ENCODE data around the gene CD99L2. TPM values are rescaled to one million over a fixed set of nuclear protein-coding genes. Genes with fewer than 3 reads are reported as not detected.

The CD99L2 gene
- total RNA-seq, 2 experiments from 2014 or later, result 5.9 to 12.3 TPM

DNA sequence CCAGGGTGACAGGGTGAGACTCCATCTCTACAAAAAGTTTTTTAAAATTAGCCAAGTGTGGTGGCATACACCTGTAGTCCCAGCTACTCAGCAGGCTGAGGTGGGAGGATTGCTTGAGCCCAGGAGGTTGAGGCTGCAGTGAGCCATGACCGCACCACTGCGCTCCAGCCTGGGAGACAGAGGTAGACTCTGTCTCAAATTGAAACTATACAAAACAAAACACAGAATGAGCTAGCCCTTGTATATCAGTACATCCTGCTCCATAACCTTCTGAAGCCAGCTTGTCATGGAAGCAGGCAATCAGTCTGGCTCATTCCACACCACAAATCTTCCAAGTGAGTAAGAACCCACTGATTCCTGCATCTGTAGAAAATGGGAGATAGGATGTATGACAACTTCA, 49.0 kb downstream of the CD99L2 start:
- Histone ChIP-seq H4K20me1 (ENCODE audit: insufficient read depth, low read length) (no peaks in the 10 kb centered on the region), H3K9me2 (ENCODE audit: insufficient read depth, low read length) (no peaks in the 10 kb centered on the region), H3K4me3 (ENCODE audit: low read depth, low read length, poor library complexity, severe bottlenecking) (no peak overlapping the region), H3K9me3 (ENCODE audit: low read length) (no peaks in the 10 kb centered on the region), H3K4me1 (ENCODE audit: insufficient read depth, low read length, poor library complexity, severe bottlenecking) (no peaks in the 10 kb centered on the region), H3K27ac (ENCODE audit: low read depth, low read length, poor library complexity, severe bottlenecking) (no peak overlapping the region), H3K79me2 (ENCODE audit: insufficient read depth, low read depth, low read length) (no peaks in the 10 kb centered on the region), H3K4me2 (ENCODE audit: low read length) (no peak overlapping the region), H2AFZ (ENCODE audit: low read length) (no peak overlapping the region), H3K36me3 (ENCODE audit: insufficient read depth, low read length) (no peaks in the 10 kb centered on the region)
- CTCF ChIA-PET (ENCODE audit: unreplicated experiment), result no interaction called here
- intact Hi-C loops (cut with micrococcal nuclease; ENCODE audit: unreplicated experiment), result no loop called here
- BruUV-seq (replicated peaks), result no TSS peak
- no peak for DNase-seq (ENCODE audit: low spot score)
- POLR2A ChIA-PET, result no interaction called here
- TF ChIP-seq EZH2phosphoT487 (IDR thresholded peaks at IDR 0.05; ENCODE audit: borderline replicate concordance, low read depth, low read length), result no peak
- TF ChIP-seq, protein P1, sequence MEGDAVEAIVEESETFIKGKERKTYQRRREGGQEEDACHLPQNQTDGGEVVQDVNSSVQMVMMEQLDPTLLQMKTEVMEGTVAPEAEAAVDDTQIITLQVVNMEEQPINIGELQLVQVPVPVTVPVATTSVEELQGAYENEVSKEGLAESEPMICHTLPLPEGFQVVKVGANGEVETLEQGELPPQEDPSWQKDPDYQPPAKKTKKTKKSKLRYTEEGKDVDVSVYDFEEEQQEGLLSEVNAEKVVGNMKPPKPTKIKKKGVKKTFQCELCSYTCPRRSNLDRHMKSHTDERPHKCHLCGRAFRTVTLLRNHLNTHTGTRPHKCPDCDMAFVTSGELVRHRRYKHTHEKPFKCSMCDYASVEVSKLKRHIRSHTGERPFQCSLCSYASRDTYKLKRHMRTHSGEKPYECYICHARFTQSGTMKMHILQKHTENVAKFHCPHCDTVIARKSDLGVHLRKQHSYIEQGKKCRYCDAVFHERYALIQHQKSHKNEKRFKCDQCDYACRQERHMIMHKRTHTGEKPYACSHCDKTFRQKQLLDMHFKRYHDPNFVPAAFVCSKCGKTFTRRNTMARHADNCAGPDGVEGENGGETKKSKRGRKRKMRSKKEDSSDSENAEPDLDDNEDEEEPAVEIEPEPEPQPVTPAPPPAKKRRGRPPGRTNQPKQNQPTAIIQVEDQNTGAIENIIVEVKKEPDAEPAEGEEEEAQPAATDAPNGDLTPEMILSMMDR (conservative IDR thresholded peaks at IDR 0.05; ENCODE audit: low read length), result no peak

DNA sequence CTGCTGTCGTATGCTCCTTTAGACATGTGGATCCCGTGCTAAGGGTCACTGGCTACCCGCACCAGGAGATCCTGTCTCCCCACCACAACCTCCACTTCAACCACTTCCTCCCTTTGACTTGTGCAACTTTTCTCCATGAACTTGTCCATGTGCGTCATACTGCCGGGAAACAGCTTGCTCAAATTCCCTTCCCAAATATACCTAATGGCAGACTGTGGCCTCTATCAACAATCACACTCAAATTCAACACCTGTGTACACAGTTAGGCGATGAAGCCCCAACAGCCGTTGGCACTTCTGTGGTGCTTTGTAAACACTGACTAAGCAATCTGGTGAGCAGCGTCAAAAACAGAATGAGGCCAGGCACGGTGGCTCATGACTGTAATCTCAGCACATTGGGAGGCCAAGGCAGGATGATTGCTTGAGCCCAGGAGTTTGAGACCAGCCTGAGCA, 49.5 kb downstream of the CD99L2 start:
- Histone ChIP-seq H3K9me2 (ENCODE audit: insufficient read depth, low read length) (no peaks in the 10 kb centered on the region), H3K4me3 (ENCODE audit: low read depth, low read length, poor library complexity, severe bottlenecking) (no peak overlapping the region), H3K79me2 (ENCODE audit: insufficient read depth, low read depth, low read length) (no peaks in the 10 kb centered on the region), H3K4me1 (ENCODE audit: insufficient read depth, low read length, poor library complexity, severe bottlenecking) (no peaks in the 10 kb centered on the region), H3K27ac (ENCODE audit: low read depth, low read length, poor library complexity, severe bottlenecking) (no peak overlapping the region), H4K20me1 (ENCODE audit: insufficient read depth, low read length) (no peaks in the 10 kb centered on the region), H3K4me2 (ENCODE audit: low read length) (no peak overlapping the region), H3K9me3 (ENCODE audit: low read length) (no peaks in the 10 kb centered on the region), H2AFZ (ENCODE audit: low read length) (no peak overlapping the region), H3K36me3 (ENCODE audit: insufficient read depth, low read length) (no peaks in the 10 kb centered on the region)
- DNase-seq (ENCODE audit: low spot score), result no peak
- BruUV-seq (replicated peaks), result no TSS peak
- TF ChIP-seq EZH2phosphoT487 (IDR thresholded peaks at IDR 0.05; ENCODE audit: borderline replicate concordance, low read depth, low read length), result no peak
- TF ChIP-seq, protein P1 (conservative IDR thresholded peaks at IDR 0.05; ENCODE audit: low read length), result no peak
- POLR2A ChIA-PET, result no interaction called here
- CTCF ChIA-PET (ENCODE audit: unreplicated experiment), result no interaction called here
- intact Hi-C loops (cut with micrococcal nuclease; ENCODE audit: unreplicated experiment), result no loop called here

DNA sequence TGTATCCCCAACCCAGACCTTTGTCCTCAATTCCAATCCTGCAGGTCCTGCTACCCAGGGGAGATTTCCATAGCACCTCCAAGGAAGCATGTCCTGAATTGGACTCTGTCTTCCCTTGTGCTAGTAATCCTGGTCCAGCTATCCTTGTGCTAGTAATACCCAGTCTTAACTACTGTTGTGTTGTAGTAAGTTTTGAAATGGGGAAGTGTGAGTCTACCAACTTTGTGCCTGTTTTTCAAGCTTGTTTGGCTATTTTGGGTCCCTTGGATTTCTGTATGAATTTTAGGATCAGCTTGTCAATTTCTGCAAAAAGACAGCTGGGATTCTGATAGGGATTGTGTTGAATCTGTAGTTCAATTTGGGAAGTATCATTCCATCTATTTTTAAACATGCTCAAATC, 51.4 kb downstream of the CD99L2 start:
- H3K36me3 ChIP-seq (ENCODE audit: insufficient read depth, low read length), result no peaks in the 10 kb centered on the region
- POLR2A ChIA-PET, result interaction anchor here (0.6 to 1.7 kb wide), 2 partner anchors 10 to 106 kb away, joined by 3 read pairs; no protein-coding TSS in a partner anchor
- no peak overlapping the region for H3K4me3 ChIP-seq (ENCODE audit: low read depth, low read length, poor library complexity, severe bottlenecking)
- no peaks in the 10 kb centered on the region for H3K79me2 ChIP-seq (ENCODE audit: insufficient read depth, low read depth, low read length)
- intact Hi-C loops (cut with micrococcal nuclease; ENCODE audit: unreplicated experiment), result no loop called here
- no TSS peak for BruUV-seq (replicated peaks)
- no peak for TF ChIP-seq EZH2phosphoT487 (IDR thresholded peaks at IDR 0.05; ENCODE audit: borderline replicate concordance, low read depth, low read length)
- no peak overlapping the region for H3K4me2 ChIP-seq (ENCODE audit: low read length)
- DNase-seq (ENCODE audit: low spot score), result no peak
- CTCF ChIA-PET (ENCODE audit: unreplicated experiment), result no interaction called here
- H4K20me1 ChIP-seq (ENCODE audit: insufficient read depth, low read length), result no peaks in the 10 kb centered on the region
- H3K9me3 ChIP-seq (ENCODE audit: low read length), result no peaks in the 10 kb centered on the region
- H3K9me2 ChIP-seq (ENCODE audit: insufficient read depth, low read length), result no peaks in the 10 kb centered on the region
- no peak overlapping the region for H3K27ac ChIP-seq (ENCODE audit: low read depth, low read length, poor library complexity, severe bottlenecking)
- H3K4me1 ChIP-seq (ENCODE audit: insufficient read depth, low read length, poor library complexity, severe bottlenecking), result no peaks in the 10 kb centered on the region
- no peak overlapping the region for H2AFZ ChIP-seq (ENCODE audit: low read length)

Measured in OCI-LY7 (cell line).